ENCODE results near the gene PAX8. TPM values are rescaled to one million over a fixed set of nuclear protein-coding genes. Genes with fewer than 3 reads are reported as not detected.
"Not testable (repeated sequence)": the region's sequence is repeated elsewhere in the genome, so short reads cannot be mapped to it uniquely, and the experiment has no call there.

PAX8 gene
- total RNA-seq: 0.45 and 0.77 TPM in 2 replicates

DNA sequence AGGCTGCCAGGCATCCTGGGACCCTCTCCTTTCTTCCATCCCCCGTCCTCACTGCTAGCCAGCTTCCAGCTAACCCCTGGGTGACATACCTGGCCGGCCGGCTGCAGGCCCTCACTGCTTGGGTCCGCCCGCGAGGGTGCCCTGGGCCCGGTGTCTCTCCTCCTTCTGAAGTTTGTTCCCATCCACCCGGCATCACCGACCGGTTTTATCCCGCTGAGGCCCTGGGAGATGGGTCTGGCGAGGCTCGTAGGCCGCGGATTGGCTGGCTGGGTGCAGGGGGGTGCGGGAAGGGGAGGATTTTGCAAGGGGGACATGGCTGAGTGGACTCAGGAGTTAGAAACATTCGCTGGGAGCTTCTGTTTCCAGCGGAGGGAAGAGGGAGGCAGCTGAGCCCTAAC lies at the start of gene PAX8:
Gene PAX8 (minus strand): TSS at position 180 of the 398 bp plus-strand sequence. CDS start 527 bp downstream, outside the sequence.
- Mint-ChIP-seq H3K9me3 (no peaks in the 10 kb centered on the region), H3K4me1 (peaks cover 7% of the 10 kb centered on the region), H3K27me3 (peaks cover 74% of the 10 kb centered on the region), H3K27ac (no peak within 1 kb of the TSS), H3K36me3 (ENCODE audit: low read depth) (peaks cover 2% of the 10 kb centered on the region), H3K4me3 (no peak within 1 kb of the TSS)
- DNase-seq: no peak
- intact Hi-C loops (cut with micrococcal nuclease): no loop called here

DNA sequence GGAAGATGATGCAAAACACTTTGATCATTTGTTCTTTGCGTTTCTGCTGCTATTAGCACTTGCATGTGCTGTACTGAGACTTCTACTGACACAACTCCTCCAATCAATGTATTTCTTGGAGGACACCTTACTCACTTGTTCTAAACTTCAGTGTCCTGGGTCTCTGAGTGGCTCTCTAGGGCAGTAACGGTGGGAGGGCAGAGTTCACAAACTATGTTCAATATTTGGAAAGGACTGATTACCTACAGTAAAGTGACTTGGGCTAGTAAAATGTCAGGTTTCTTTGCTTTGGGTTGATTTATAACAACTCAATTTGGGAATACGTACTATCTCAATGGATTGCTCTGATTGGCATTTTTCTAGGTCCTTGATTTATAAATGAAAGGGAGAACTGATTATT lies 49.3 kb upstream of the PAX8 start:
- intact Hi-C loops (cut with micrococcal nuclease): no loop called here
- DNase-seq: no peak
- Mint-ChIP-seq H3K4me1 (peaks cover 19% of the 10 kb centered on the region), H3K4me3 (no peak overlapping the region), H3K9me3 (no peaks in the 10 kb centered on the region), H3K27me3 (peaks cover 10% of the 10 kb centered on the region), H3K36me3 (ENCODE audit: low read depth) (no peaks in the 10 kb centered on the region), H3K27ac (no peak overlapping the region)

DNA sequence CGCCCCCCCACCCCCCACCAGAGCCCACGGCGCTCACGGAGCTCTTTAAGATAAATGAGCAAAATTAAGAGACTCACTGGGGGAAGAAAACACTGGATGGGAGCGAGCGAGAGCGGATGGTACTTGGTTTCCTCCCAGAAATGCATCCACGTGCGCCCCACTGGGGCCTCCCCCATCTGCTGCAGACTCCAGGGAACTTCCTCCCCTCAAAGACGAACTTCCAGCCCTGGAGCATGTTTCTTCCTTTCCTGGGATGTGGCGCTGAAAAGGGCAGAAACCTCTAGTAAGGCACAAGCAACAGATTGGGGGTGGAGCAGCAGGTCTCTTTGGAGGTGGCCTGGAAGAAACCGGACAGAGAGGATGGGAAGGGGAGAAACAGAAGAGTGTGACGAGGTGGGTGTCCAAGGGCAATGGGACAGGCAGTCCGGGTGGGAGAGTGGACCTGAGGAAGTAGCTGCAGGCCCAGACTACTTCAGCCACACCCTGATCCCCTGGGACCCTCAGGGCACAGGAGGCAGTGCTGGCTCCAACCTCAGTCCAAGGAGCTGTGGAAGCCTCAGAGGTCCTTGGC lies 46.5 kb upstream of the PAX8 start:
- DNase-seq; H3K36me3 Mint-ChIP-seq (ENCODE audit: low read depth); H3K9me3 Mint-ChIP-seq; H3K27ac Mint-ChIP-seq; intact Hi-C loops (cut with micrococcal nuclease): not testable (repeated sequence)
- peaks cover 19% of the 10 kb centered on the region for H3K4me1 Mint-ChIP-seq
- peak overlapping the region; percentile 77 for H3K4me3 Mint-ChIP-seq
- H3K27me3 Mint-ChIP-seq: peaks cover 19% of the 10 kb centered on the region

DNA sequence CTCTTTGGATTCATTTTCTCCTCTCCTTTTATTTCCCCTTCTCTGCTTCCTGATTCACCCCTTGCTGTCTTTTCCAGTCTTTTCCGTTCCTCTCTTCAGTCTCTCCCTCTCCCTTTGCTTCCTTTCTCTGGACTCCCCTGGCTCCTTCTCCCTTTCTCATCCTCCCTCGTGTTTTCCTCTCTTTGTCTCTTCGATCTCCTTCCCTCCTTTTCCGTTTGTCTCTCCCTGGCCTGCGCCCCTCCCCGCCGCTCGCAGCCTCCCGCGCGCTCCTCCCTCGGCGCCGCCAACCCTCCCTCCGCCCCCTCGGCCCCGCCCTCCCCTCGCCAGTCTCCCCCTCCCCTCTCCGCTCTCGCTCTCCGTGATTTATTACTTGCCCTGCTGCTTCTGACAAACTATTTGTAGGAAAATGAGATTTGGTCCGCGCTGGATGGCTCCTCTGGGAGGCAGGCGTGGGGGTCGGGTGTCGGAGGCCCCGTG lies 46.0 kb upstream of the PAX8 start:
- H3K27ac Mint-ChIP-seq: no peak overlapping the region
- peaks cover 16% of the 10 kb centered on the region for H3K4me1 Mint-ChIP-seq
- peaks cover 19% of the 10 kb centered on the region for H3K27me3 Mint-ChIP-seq
- peak; percentile 76 for DNase-seq
- intact Hi-C loops (cut with micrococcal nuclease): no loop called here
- H3K4me3 Mint-ChIP-seq: peak overlapping the region; percentile 77
- H3K9me3 Mint-ChIP-seq: no peaks in the 10 kb centered on the region
- no peaks in the 10 kb centered on the region for H3K36me3 Mint-ChIP-seq (ENCODE audit: low read depth)

DNA sequence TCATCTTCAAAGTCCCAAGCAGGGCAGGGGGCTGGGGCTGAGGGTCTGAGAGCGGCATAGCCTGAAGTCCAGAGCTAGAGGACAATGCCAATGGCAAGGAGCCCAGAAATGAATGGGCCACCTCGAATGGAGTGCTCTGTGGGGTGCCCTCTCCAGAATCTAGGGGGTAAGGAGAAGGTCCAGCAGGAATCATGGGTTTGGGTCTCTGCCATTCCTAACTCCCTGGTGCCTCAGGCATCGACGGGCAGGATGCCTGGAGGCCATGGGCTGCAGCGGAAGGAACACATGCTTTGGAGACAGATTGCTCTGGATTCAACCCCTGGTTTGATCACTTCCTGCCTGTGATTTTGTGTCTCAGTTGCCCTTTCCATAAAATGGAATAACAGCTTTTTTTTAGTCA lies 44.4 kb upstream of the PAX8 start:
- H3K36me3 Mint-ChIP-seq (ENCODE audit: low read depth); H3K27ac Mint-ChIP-seq; H3K4me3 Mint-ChIP-seq; intact Hi-C loops (cut with micrococcal nuclease); H3K9me3 Mint-ChIP-seq; DNase-seq: not testable (repeated sequence)
- Mint-ChIP-seq H3K4me1 (peaks cover 10% of the 10 kb centered on the region), H3K27me3 (peaks cover 26% of the 10 kb centered on the region)

DNA sequence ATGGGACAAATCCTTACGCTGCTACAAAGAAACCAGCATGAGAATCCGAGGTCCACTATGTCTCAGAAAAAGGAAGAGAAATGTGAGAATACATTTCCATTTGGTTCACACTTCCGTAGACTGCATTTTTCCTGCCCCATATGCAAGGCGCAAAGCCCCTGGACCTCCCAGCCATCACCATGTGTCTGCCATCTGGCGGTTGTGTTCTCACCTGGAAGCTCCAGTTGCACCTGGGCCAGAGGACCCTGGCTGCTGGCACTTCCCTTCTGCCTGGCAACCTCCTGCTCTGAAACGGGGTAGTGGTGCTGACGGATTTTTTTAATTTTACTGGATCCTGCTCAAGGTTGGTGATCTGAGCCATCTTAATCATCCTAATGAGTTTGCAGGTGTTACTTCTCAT lies 41.4 kb upstream of the PAX8 start:
- not testable (repeated sequence) for H3K9me3 Mint-ChIP-seq, H3K4me1 Mint-ChIP-seq

DNA sequence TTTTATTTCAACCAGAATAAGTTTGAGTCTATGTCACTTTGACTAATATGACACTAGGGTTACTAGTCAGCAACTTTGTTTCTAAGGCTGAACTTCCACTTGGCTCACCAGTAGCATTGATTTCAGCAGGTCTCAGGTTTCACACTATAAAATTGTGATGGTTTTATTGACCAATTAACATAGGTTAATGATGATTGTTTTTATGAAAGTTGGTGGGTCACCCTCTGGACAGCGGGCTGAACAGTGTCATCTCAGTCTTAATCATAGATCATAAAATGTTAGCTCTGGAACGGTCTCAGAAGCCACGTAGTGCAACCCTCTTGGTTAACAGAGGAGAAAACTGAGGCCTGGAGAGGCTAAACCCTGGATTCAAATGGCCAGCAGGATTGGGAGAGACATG lies 40.2 kb upstream of the PAX8 start:
- H3K36me3 Mint-ChIP-seq (ENCODE audit: low read depth); H3K4me3 Mint-ChIP-seq; H3K27ac Mint-ChIP-seq; H3K9me3 Mint-ChIP-seq; intact Hi-C loops (cut with micrococcal nuclease); DNase-seq; H3K4me1 Mint-ChIP-seq: not testable (repeated sequence)
- H3K27me3 Mint-ChIP-seq: peaks cover 42% of the 10 kb centered on the region

More for the DNA sequence above, 41.4 kb upstream of the PAX8 start:
- H3K4me3 Mint-ChIP-seq; intact Hi-C loops (cut with micrococcal nuclease); DNase-seq; H3K27ac Mint-ChIP-seq; H3K36me3 Mint-ChIP-seq (ENCODE audit: low read depth): not testable (repeated sequence)
- peaks cover 43% of the 10 kb centered on the region for H3K27me3 Mint-ChIP-seq

DNA sequence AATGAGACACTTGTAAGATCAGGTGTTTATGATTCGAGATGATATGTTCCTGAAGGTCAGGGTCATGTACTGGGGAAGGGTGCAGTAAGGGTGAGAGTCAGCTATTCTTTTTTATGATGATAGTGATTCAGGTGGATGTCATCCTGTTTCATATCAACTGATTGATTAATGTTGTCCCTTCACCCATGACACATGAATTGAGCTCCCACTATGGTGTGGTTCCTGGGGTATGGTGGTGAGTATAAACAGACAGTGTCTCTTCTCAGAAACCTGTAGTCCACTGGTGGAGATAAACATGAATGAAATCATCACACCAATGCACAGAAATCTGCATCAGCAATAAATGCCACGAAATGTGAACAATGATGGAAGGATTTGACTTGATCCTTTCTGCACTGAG lies 37.4 kb upstream of the PAX8 start:
- Mint-ChIP-seq H3K27ac (no peak overlapping the region), H3K9me3 (no peaks in the 10 kb centered on the region), H3K4me3 (no peak overlapping the region), H3K36me3 (ENCODE audit: low read depth) (no peaks in the 10 kb centered on the region), H3K4me1 (no peaks in the 10 kb centered on the region), H3K27me3 (peaks cover 36% of the 10 kb centered on the region)
- intact Hi-C loops (cut with micrococcal nuclease): no loop called here
- no peak for DNase-seq

DNA sequence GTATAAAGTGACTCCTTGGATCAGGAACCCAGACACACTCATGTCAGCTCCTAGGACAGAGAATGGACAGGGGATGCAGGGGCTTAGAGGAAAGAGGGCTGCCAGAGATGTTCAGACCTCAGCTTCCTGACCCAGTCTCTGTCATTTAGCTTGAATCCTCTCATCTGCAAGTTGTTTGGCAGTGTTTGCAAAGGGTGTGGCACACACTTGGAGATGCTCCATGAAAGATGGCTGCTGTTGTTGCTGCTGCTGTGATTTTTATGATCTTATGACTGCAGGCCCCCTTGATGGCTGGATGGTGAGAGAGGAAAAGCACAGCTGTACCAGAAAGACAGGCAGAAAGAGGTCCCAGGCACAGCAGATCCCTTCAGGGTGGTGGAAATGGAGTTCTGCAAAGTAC lies 35.9 kb upstream of the PAX8 start:
- H3K4me3 Mint-ChIP-seq; intact Hi-C loops (cut with micrococcal nuclease); DNase-seq; H3K27ac Mint-ChIP-seq; H3K36me3 Mint-ChIP-seq (ENCODE audit: low read depth); H3K4me1 Mint-ChIP-seq; H3K9me3 Mint-ChIP-seq: not testable (repeated sequence)
- peaks cover 36% of the 10 kb centered on the region for H3K27me3 Mint-ChIP-seq

DNA sequence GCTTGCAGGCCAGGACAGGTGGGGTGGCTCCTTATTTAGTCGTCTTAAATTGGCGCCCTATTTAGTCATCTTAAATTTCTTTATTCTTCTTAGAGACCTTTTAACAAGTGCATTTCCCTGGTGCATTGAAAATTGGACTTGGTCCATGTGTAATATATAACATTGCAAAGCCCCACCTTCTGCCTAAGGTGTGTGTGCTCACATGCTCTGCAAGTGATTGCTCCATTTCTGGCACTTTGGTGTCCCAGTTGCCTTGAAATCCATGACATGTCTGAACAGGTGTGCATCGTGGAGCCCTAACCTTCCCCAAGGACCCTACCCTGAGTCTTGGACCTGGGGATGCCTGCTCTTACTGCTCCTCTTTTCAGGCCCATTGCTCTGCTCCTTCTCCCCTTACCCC lies 35.5 kb upstream of the PAX8 start:
- intact Hi-C loops (cut with micrococcal nuclease); H3K36me3 Mint-ChIP-seq (ENCODE audit: low read depth); DNase-seq; H3K4me3 Mint-ChIP-seq; H3K27ac Mint-ChIP-seq; H3K9me3 Mint-ChIP-seq; H3K4me1 Mint-ChIP-seq: not testable (repeated sequence)
- H3K27me3 Mint-ChIP-seq: peaks cover 39% of the 10 kb centered on the region

DNA sequence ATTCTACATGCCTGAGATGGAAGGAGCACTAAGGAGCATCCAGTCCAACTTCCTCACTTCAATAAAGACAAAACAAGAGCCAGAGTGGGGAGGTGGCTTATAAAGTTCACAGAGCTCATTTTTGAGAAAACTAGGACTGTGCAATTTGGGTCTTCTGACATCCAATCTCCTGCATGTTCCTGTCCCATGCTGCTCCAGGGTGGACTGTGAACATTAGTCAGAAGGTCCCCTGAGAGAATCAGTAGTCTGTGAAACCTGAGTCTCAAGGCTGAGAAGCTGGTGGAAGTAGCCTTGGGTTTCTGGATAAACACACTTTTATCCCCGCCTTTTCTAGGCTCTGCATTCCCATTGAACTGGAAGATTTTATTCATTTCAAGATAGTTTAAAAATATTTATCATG lies 33.1 kb upstream of the PAX8 start:
- H3K36me3 Mint-ChIP-seq (ENCODE audit: low read depth); DNase-seq; intact Hi-C loops (cut with micrococcal nuclease); H3K4me3 Mint-ChIP-seq; H3K4me1 Mint-ChIP-seq; H3K9me3 Mint-ChIP-seq; H3K27ac Mint-ChIP-seq: not testable (repeated sequence)
- peaks cover 42% of the 10 kb centered on the region for H3K27me3 Mint-ChIP-seq

DNA sequence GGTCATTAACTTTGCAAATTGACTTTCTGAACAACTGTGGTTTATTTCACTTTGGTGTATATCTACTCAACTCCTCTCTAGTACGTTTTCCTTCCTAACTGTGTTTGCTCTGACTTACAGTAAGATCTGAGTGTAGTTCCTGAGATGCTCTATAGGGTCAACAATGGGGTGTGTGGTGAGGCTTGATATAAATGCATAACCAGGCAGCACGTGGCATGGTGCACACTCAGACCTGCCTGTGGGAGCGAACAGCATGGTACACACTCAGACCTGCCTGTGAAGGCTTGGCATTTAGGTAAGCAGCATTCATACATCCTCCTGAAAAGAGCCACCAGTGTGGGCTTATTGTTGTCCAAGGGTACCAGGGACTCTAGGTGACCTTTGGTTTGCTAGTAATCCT lies 32.5 kb upstream of the PAX8 start:
- peaks cover 40% of the 10 kb centered on the region for H3K27me3 Mint-ChIP-seq
- DNase-seq; H3K36me3 Mint-ChIP-seq (ENCODE audit: low read depth); H3K27ac Mint-ChIP-seq; H3K9me3 Mint-ChIP-seq; H3K4me3 Mint-ChIP-seq; intact Hi-C loops (cut with micrococcal nuclease); H3K4me1 Mint-ChIP-seq: not testable (repeated sequence)

DNA sequence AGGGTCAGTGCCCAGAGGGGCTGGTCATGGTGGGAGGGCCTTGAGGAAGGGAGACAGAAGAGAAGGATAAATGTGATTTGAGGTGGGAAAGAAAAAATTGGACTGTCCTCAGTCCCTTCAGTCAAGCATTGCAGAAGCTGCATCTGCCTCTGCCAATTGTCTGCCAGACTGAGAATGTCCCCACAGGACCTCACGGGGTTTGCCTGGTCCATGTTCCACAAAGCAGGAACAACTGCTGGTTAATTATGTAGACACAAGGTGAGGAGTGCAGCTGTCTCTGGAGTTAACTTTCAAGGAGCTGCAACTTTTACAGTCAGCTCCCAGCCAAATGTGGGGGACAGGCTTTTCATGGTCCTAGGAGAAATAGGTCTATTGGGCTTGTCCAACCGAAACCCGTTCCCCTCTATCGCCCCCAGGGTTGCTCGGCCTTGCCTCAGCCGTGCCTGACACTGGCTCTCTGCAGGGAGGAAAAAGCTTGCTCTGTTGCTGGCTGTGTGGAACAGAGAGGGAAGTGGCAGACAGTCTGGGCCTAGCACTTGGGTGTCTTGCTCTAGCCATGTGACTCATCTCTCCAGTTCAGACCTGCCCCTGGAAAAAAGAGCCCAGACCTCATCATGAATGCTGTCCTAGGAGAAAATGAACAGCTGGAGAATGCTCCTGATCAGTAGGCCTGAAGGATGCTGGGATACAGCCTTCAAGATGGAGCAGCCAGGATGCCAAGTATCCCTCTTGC lies 31.1 kb upstream of the PAX8 start:
- no peaks in the 10 kb centered on the region for H3K36me3 Mint-ChIP-seq (ENCODE audit: low read depth)
- H3K9me3 Mint-ChIP-seq: no peaks in the 10 kb centered on the region
- no peak for DNase-seq
- H3K27ac Mint-ChIP-seq: no peak overlapping the region
- no peaks in the 10 kb centered on the region for H3K4me1 Mint-ChIP-seq
- intact Hi-C loops (cut with micrococcal nuclease): no loop called here
- H3K27me3 Mint-ChIP-seq: peaks cover 31% of the 10 kb centered on the region
- H3K4me3 Mint-ChIP-seq: no peak overlapping the region

DNA sequence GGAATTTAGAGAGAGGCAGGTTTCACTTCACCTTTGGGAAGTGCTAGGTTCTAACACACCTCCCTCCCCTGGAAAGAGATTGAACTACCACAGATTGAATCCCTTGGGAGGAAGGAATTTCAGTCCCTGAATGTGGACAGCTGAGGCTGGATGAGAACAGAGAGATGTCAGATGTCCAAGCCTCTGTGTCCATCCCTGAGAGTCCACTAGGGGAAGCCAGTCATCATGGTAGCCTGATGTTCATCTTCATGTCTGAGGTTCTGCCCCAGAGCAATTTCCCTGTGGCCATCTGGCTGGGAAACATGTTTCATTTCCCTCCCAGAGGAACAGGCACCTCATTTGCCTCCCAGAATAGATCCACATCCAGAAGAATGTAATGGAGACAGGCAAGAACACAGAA lies 30.1 kb upstream of the PAX8 start:
- H3K27ac Mint-ChIP-seq; H3K4me3 Mint-ChIP-seq; H3K36me3 Mint-ChIP-seq (ENCODE audit: low read depth); intact Hi-C loops (cut with micrococcal nuclease); H3K9me3 Mint-ChIP-seq; DNase-seq; H3K4me1 Mint-ChIP-seq: not testable (repeated sequence)
- peaks cover 28% of the 10 kb centered on the region for H3K27me3 Mint-ChIP-seq

DNA sequence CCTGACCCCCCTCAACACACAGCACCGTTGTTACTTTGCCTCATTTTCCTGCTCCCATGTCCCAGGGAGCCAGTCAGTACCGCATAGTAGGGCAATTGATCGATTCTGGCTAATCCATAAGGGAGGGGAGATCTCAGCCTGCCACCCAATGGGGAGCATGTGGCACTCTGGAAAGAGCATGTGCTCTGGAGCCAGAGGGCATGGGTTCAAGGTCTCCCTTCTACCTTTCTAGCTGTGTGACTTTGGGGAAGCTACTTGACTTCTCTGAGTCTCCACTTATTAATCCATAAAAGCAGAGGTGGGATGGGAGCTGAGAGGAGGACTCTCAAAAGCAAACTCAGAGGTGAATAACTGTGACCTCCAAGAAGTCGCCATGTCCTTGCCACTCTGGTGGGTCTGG lies 27.5 kb upstream of the PAX8 start:
- not testable (repeated sequence) for H3K27ac Mint-ChIP-seq, H3K4me3 Mint-ChIP-seq, H3K4me1 Mint-ChIP-seq

More for the DNA sequence above, 27.5 kb upstream of the PAX8 start:
- intact Hi-C loops (cut with micrococcal nuclease); H3K36me3 Mint-ChIP-seq (ENCODE audit: low read depth); DNase-seq; H3K9me3 Mint-ChIP-seq: not testable (repeated sequence)
- H3K27me3 Mint-ChIP-seq: peaks cover 22% of the 10 kb centered on the region

Data from activated CD4-positive, alpha-beta T cell treated with anti-CD3 and anti-CD28 coated beads, Interleukin-2, amount 10 ng/mL, durations not matched to agents 24 days and 14 days (primary cell).